Suppressor macrophage treated with lipopolysaccharide for 4 hours (primary cell): ENCODE results near the gene CHRNB1.
A peak's percentile ranks its signal among the peaks of the same experiment; 100 is the strongest.

ENCODE experiments used
- DNase-seq: peaks from one replicate; pipeline ENCODE4 v3.0.0-alpha.2; 2020

The CHRNB1 gene

DNA sequence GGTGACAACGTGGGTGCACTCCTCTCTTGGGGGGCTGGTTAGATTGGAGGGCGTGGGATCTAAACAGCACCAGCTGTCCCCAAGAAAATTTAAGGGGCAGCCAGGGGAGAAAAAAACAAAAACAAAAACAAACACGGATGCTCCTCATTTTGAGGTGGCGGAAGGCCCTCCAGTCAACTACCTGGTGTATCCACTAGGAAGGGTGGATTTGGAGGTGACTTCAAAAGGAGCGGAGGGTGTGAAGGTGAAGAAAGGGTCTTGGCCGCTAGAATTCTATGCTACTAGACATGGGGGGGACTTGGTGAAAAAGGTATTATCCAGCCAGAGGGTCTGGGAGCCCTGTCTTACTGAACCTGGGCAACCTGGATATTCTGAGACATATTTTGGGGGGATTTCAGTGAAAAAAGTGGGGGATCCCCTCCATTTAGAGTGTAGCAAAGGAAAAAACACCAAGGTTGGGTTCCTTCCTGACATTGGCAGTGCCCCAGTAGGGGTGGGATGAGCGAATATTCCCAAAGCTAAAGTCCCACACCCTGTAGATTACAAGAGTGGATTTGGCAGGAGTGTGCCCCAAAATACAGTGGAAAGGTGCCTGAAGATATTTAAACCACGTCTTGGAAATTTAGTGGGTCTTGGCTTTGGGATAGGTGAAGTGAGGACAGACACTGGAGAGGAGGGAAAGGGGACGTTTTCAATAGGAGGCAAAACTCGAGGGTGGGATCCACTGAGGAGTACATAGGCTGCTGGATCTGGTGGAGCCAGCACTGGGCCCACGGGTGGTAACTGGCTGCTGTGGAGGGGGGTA lies 6.0 kb upstream of the CHRNB1 start:
- DNase-seq: no peak

DNA sequence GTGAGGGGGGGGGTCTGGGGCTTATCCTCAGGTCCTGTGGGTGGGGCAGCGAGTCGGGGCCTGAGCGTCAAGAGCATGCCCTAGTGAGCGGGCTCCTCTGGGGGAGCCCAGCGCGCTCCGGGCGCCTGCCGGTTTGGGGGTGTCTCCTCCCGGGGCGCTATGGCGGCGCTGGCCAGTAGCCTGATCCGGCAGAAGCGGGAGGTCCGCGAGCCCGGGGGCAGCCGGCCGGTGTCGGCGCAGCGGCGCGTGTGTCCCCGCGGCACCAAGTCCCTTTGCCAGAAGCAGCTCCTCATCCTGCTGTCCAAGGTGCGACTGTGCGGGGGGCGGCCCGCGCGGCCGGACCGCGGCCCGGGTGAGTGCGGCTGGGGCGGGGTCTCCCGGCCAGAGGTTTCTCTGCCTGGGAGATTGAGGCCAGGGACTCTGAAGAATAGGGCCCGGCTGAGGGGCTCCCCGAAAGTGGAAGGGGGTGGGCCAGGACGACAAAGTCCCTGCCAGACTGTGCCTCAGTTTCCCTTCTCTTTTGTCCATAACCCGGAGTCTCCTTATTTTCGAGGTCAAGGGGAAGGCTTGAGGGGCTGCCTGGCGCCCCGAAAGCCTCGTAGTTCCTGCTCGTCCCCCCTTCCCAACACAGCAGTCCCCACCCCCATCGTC lies 5.3 kb upstream of the CHRNB1 start, which contains the start of gene FGF11:
TSS of gene FGF11 (plus strand) at position 51 of the 651 bp plus-strand sequence. CDS start at position 160, 109 bp downstream.
- no peak for DNase-seq

- DNase-seq: peak; percentile 54
Measured at GRCh38 chr17:7440113-7440833, 4.6 kb upstream of the CHRNB1 start.

DNA sequence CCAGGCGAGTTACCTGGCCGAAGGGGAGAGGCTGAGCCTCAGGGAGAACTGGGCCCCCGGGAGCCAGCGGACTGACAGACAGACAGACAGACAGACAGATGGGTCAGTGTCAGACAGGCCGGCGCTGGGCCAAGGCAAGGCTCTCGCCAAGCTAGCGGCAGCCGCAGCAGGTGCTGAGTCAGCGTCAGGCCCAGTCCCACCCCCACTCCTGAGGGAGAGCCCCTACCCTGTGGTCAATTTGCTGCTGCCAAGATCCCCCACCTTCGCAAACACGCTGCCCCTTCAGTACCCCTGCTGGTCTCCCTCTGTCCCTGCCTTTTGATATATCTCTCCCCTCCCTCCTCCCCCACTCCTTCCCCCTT lies 4.0 kb upstream of the CHRNB1 start:
- peak; percentile 24 for DNase-seq

DNA sequence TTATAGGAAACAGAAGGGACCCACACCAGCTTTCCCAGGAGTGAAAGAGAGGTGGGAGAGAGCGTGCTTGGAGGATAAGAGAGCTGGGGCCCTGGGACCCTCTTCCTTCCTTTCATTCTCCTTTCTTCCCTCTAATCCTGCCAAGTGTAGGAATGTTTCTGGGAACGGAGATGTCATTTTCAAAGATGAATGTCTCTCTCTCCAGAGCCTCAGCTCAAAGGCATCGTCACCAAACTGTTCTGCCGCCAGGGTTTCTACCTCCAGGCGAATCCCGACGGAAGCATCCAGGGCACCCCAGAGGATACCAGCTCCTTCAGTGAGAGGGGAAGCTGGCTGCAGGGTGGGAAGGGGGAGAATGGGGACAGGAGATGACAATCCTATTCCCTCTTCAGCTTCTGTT lies 3.6 kb upstream of the CHRNB1 start:
- DNase-seq: no peak

DNA sequence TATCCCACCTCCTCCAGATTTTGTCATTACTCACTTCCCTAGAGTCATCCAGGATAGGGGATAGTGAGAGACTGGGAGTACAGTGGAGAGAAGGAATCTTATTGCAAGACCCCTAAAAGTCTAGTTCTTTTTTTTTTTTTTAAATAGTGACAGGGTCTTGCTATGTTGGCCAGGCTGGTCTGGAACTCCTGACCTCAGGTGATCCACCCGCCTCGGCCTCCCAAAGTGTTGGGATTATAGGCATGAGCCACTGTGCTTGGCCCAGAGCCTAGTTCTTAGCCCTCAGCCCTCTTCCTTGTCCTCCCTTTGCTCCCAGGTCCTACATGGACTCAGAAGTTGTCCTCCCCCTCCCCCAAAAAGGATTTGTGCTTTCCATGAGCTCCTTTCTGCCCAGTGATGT lies 2.7 kb upstream of the CHRNB1 start:
- no peak for DNase-seq

DNA sequence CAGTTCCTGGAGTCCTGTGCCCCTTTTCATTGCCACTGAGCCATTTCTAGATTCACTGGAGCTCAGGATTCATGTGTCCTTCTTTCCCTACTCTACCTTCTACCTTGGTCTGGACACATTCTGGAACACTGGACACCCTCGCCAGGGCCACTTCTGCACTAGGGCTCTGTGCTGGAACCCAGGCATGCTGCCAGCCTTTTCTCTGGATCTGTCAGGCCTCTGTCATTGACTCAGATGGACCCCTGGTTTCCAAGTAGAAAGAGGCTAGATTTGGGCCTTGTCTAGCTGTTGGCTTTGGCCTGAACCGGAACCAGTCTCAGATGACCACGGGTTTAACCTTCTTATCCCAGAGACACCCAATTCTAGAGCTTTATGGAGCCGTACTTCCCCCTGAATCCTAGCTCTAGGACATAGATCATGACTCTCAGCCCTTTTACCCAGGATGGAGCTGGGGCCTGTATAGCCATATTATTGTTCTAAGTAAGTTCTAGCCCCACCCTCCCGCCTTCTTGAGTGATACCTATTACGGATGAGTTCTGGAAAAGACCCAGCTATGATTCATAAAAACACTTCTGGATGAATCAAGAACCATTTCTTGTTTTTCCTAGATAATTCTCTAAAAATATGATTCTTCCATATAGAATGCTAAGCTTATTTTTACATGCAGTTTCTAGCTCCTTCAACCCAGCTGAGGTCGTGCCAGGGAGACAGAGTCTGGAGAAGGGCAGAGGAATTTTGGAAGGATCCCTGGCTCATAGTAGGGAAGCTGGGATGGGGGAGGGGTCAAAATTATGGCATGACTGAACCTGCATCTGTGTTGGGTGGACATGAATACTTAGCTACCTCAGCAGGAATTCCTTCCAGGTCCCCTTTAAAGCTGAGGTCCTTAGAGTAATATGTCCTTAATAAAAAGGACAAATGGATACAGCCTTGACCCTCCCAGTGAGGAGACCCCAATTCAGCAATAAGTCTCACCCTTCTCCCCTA lies 1.1 kb upstream of the CHRNB1 start:
- DNase-seq: no peak

GRCh38 chr17:7445619-7445968 lies 733 bp downstream of the CHRNB1 start:
- no peak for DNase-seq

- DNase-seq: no peak
Measured at GRCh38 chr17:7448461-7448860, 3.6 kb downstream of the CHRNB1 start.

DNA sequence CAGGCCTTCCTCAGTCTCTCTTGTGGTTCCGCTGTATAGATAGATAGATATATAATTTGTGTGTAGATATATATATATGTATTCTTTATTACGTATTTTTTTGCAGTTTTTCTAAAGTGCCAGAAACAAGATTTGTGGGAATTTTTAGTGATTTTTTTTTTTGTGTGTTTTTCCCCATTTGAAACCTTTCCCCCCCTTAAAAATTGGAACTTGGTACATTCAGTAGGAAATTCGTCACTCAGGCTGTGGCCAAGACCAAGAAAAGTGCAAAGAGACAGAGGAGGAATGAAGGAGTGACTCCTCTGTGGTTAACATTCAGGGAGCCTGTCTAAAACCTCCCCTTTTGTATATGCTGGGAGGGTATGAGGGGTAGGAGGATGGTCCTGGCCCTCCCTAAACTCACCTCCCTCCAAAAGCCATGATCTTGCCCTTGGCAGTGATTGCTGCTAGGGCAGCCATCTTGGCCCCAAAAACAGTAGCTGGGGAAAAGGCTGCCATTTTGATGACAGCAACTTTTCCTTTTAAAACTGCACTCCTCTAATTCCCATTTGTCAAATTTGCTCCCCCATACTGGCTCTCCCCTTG lies 15.2 kb downstream of the CHRNB1 start:
- DNase-seq: no peak

- DNase-seq: no peak
Measured at GRCh38 chr17:7460850-7461660, 16.2 kb downstream of the CHRNB1 start.

- no peak for DNase-seq
Measured at GRCh38 chr17:7462474-7463371, 17.9 kb downstream of the CHRNB1 start.

DNA sequence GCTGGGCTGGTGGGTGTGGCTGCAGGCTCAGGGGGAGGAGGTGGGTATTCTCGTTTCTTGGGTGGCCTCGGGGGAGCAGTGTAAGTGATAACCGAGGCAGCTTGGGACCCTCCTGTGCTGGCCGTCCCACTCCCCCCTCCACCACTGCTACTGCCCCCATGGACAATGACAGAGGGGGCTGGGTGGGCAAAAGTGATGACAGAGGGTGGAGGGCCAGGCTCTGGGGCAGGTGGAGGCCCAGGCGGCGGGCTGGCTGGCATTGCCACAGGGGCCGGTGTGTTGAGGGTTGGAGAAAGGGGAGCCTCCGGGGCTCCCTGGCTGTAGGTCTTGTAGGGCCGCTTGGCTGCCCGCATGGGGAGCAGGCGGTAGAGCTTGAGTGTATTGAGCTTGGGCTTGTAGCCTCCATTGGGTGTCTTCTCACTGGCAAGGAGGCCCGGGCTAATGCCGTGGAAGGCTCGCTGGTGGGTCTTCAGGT lies 18.5 kb downstream of the CHRNB1 start:
- DNase-seq: no peak

GRCh38 chr17:7464081-7464480 lies 19.2 kb downstream of the CHRNB1 start:
- DNase-seq: no peak

- no peak for DNase-seq
Measured at GRCh38 chr17:7465597-7466275, 20.9 kb downstream of the CHRNB1 start.

- DNase-seq: no peak
Measured at GRCh38 chr17:7466318-7466638, 21.4 kb downstream of the CHRNB1 start.

DNA sequence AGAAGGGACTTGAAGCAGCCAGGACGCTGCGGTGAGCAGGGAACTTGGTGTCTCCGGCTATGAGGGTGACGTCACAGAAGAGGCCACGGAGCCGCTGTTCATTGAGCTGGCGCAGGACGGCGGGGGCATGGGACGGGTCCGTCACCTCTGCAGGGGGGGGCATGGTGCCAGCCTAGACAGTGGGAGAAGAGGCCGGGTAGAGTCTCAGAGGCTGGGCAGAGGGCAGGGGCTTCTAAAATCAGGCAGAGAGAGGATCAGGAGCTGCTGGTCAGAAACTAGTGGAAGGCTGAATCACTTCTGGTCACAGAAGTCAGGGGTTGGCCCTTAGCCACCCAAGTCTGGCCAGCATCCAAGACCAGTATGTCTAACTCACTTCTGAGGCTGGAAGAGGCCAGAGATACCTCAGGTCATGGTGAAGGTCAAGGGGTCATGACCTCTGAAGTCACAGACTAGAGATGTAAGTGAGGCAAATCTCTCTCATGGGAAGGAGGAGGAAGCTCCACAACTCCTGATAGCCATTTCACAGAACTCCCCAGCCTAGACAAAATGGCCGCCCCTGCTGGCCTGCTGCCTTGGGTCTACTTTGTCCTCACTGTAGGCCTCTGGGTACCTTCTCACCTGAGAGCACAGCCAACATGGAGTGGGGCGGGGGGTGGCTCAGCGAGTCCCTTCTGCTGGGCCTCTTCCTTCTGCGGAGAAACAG lies 21.9 kb downstream of the CHRNB1 start:
- peak; percentile 80 for DNase-seq

- no peak for DNase-seq
Measured at GRCh38 chr17:7467498-7467897, 22.6 kb downstream of the CHRNB1 start.

DNA sequence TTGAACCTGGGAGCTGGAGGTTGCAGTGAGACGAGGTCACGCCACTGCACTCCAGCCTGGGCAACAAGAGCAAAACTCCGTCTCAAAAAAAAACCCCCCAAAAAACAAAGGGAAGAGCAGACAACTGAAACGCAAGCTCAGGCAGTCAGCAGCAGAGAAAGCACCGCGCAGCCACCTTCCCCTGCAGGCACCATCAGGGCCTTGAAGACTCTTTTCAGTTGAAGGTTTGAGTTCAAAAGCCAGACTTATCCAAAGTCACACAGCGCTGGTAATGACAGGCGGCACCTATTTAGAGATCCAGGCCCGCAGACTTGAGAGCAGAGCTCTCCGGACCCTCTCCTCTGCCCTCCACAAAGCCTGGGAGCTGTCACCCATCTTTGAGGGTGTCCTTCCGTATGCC lies 23.4 kb downstream of the CHRNB1 start:
- no peak for DNase-seq
